GM18511 (cell line): ENCODE measurements around the gene F13A1.

Source experiments
- ATAC-seq: cut with Tn5 transposase; IDR thresholded peaks from one replicate; pipeline ENCODE4 v1.9.1; 2021; ENCODE audit warnings: mild to moderate bottlenecking, moderate library complexity; ENCODE audit not compliant: unreplicated experiment

Gene F13A1

DNA sequence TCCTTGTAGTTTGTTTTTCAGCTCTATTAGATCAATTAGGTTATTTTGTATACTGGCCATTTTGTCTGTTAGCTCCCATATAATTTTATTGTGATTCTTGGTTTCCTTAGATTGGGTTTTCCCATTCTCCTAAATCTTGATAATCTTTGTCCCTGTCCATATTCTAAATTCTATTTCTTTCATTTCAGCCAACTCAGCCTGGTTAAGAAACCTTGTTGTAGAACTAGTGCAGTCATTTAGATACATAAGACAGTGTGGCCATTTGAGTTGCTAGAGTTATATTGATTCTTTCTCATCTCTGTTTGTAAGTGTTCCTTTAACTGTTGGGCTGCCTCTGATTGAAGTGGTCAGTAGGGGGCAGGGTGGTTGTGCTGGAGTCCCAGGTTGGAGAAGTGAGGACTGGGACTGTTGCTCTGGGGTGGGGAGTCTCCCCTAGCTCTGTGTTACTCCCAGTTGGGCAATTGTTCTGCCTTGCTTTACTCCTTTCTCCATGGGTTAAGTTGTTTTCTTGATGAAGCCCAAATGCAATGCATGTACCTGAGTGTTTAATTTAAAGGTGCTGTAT is 214.9 kb downstream of the F13A1 start:
- no peak for ATAC-seq
